Activated naive CD4-positive, alpha-beta T cell treated with anti-CD3 and anti-CD28 coated beads, Interleukin-2, amount 50 U/mL, for 16 hours (primary cell): ENCODE results near the gene SMPD2.

Source experiments
- DNase-seq: peaks from one replicate; pipeline ENCODE4 v3.0.0-alpha.2; 2020

Gene SMPD2

DNA sequence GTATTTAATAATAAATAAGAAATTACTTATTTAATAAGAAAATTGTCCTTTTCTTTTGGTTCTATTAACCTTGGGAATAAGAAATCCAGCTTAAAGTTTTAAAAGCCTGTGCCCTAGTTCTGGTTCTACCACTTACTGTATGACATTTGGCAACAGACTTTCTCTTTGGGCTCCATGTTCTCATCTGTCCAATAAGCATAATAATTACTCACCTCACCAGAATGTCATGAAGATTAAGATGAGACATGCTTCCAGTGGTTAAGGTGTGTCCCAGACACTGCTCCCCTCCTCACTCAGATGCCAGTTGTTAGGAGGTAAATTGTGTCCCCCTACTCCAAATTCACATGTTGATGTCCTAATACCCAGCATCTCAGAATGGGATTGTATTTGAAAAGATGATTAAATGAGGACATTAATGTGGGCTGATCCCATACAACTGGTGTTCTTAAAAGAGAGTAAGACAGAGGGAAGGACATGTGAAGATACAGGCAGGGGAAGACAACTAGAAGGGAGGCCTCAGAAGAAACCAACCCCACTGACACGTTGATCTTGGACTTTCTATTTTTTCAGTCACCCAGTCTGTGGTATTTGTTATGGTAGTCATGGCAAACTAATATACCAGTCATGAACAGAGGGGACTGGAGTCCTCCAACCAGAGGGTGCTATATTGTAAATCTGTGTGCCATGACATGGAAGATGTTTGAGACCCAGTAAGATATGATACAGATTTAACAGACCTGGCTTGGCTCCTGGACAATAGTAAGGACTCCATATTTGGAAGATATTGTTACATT, 21.4 kb downstream of the SMPD2 start:
- no peak for DNase-seq

DNA sequence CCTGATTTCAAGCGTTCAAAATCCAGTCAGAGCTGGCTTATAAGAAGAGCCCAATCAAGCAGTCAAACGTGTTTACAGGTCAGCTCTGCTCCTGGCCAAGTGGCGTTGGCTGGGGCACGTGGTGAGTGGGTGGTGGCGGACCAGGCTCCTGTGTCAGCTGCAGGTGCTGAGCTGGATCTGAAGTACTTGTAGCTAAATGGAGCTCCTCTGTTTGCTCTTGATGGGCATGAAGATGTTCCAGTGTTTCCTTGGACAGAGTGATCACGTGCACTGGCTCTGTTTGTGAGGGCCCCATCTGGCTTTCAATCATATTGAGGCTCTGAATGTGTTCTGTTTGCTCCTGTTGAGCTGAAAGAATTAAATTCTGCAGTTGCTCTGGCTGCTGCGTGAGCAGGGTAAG, 25.2 kb downstream of the SMPD2 start:
- no peak for DNase-seq

DNA sequence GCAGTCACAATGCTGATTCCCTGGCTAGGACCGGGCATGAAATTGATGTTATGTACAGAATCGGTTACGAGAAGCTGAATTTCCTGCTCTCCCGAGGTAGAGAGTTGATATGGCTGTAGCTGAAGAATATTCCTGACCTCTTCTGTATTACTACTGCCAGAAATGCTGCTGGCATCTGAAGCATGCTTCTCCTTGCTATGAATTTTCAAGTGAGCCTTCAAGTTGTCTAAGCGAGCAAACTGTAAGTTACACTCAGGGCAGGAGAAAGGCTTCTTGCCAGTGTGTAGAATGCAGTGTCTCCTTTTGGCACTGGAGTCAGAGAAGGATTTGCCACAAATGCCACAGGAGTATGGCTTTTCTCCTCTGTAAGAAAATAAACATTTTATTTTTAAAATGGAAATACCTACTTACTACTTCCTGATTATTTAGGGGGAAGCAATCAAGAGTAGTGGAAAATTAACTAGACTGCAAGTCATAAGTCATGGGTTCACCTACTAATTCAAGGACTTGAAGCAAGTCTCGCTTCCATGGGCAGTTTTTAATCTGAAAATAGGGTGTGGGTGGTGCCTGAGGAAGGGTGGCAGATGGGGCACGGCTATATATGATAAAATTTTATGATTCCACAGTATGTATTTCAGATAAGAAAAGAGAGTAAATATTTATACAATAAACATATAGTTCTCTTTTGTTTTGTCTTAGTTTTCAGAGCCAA, 25.8 kb downstream of the SMPD2 start:
- no peak for DNase-seq

DNA sequence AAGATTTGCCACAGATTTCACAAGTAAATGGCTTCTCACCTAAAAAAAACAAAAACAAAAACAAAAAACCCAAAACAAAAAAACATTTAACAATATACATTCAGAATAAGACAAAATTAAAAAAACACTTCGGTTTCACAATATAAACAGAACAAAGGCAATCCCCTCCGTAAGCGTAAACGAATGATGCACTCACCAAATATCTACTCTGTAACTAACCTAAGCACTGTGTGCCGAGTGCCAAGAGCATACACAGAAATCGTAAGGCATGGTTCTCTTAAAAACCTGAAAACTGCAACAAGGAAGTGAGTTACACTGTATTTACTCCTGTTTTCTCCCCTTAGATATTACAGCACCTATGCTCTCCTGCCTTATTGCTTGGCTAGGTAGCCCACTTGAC, 27.2 kb downstream of the SMPD2 start:
- DNase-seq = no peak

DNA sequence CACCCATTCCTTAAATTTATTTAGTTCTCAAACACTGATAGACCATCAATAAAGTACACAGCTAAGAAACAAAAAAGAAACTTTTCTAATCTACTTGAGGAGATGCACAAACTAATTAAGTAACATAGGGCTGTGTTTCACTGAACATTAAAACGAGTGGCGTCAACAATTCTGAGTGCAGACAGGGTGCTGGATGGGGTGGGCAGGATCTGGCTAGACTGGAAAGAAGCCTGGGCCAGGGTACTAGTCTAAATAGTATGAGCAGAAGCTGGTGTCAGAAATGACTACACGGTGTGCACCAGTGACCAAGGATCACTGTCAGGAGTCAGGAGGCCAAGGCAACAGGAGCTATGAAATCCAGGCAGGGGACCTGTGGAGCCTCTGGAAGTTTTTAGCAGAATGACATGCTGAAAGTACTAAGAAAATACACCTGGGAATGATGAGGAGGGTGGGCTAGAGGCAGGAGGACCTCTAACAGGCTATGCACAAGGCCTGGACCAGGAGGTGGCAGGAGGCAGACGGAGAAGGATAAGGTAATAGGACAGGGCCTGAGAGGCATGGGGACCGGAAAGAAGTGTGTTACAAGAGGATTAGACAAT, 29.2 kb downstream of the SMPD2 start:
- DNase-seq = no peak

DNA sequence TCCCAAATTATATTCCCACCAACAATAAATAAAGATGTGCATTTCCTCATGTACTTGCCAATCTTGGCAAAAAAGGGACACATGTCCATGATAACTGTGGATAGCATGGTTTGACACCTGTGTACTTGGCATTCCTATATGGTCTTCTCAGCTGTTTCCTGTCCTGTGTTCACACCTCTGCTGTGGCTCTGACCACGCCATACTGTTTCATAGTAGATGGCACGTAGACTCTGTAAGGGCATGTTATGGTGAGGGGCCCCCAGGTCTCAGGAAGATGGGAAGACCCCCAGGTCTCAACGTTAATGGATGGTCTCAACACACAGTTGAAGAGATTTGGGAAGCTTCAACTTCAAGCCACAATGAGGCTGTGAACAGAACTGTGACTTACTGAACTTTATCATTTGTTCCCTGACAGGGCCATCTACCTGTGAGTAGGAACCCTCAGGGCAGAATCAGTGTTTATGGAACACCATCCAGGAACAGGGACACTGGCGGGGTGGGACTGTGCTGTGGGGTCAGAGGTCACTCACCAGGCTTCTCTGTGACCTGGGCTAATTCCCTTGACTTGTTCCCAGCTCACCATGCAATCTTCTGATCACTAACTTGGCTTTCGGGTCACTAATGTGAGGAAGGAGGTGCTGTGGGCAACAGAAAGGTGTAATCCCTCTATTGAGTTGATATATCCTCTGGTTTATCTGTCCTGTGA, 30.7 kb downstream of the SMPD2 start:
- no peak for DNase-seq

DNA sequence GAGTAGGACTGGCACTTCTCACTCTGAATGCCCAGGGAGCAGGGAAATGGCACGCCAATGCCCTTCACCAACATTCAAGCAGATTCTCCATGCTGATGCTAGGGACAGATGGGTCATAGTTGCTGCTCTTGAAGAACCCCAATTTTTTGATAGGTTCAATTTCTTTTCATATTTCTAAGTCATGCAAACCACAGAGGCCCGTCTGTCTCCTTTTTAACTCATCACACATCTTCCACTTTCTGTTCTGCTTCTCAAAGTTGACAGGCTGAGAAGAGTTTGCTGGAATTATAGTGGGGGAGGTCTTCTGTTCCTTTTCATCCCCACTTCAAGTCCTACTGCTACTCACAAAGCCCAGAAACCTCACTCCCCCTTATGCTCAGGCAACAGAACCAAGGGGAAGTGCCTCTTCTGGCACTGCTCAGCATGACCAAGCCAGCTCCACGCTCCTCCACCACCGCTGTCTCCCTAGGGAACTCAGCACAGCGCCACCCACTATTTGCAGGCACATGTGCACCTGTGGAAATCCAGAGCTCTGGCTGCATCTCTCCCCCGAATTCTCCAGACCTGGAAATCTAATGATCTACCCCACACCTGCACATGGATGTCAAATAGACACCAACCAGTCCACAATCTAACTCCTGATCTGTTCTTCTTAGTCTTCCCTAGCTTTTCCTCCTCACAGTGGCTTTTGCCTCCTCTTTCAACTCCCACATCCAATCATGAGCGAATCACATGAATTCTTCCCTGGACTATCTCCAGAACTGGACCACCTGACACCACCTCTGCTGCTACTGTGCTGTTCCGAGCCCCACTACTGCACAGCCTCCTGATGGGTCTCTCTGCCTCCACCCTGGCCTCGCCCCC, 31.8 kb downstream of the SMPD2 start:
- DNase-seq = no peak

DNA sequence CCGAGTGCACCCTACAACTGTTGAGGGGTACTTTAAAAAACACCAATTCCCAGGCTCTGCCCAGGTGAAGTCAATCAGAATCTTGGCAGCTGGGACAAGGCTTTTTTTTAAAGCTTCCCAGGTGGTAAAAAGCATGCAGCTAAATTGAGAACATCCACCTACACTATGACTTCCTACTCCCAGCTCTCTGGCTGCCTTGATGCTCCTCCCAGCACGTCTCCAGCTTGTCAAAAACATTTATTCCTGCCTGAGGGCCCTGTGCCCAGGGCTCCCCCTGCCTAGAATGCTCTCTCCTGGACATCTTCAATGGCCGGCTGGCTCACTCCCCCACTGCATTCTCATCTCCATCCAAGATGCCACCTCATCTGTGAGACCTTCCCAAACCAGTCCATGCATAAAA, 32.6 kb downstream of the SMPD2 start:
- no peak for DNase-seq

DNA sequence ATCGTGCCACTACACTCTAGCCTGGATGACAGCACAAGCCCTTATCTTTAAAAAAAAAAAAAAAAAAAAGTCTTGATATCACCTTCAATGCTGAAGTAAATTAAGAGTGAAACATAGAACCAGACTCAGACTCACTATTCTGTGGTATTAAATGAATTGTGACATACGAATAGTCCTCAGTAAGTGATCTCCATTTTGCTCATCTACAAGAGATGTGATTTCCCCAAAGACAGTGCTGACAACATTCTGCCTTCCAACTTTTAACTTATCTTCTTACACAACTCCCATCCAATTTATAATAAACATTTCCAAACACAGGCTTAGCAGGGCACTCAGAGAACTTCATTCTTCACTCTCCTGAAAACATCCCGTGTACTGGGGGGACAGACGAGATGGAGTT, 34.5 kb downstream of the SMPD2 start:
- DNase-seq = no peak

DNA sequence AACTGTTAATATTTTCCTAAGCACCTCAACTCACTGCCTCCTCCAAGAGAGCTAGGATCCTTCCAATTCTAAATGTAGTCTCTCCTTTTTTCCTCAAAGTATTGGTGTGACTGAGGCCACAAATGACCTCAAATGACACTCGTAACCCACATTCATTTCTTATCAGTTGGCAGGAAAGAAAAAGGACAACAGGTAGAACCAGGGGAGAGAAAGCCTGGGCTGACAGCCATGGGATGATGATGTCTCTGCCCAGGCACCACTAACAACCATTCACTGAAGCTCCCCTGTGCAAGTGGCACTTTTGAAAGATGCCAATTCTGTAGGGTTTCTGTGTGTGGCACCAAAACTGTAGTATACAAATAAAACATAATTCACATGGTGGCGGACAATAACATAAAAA, 35.1 kb downstream of the SMPD2 start:
- no peak for DNase-seq

DNA sequence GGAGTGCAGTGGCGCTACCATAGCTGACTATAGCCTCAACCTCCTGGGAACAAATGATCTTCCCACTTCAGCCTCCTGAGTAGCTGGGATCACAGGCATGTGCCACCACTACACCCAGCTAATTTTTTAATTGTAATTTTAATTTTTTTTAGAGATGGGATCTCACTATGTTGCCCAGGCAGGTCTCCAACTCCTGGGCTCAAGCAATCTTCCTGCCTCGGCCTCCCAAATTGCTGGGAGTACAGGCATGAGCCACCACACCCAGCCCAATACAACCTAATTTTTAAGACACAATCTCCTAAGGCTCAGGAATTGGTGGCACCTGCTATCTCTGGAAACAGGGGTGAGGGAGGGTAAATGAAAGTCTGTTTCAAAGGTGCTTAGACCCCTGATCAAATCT, 36.7 kb downstream of the SMPD2 start:
- no peak for DNase-seq

DNA sequence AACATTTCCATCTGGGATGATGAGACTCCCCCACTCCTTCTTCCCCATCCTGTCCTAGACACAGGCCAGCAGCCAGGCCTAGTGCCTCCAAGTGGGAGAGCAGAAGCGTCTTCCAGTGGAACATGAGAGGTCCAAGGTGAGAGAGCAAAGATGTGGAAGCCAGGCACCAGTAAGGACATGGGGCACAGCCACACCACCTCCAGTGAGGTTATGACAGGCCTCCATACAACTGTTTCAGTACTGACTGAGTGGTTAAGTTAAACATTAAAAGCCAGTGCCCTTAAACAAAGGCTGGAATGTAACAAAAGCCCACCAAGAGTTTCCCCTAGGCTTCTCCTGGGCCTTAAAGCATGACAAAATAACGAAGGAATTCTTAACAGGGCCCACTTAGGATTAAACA, 37.2 kb downstream of the SMPD2 start:
- DNase-seq = no peak

DNA sequence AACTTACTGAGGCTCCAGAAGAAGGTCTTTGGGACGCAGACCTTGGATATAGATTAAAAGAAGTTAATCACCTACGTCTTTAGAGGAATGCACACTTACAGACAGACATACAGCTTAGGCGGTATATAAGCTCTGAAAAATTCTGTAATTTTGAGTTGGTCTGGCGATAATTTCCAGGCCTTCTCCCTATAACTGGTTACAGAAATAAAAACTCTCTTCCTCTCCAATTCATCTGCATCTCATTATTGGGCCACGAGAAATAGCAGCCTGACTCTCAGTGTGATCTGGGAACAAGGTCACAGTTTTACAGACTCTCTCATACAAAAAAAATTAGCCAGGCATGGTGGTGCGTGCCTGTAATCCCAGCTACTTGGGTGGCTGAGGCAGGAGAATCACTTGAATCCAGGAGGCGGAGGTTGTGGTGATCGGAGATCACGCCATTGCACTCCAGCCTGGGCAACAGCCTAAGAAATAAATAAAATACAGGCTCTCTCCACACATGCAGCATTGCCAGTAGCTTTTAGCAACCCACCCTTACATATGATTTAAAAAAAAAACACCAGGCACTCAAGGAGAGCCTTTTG, 37.8 kb downstream of the SMPD2 start:
- DNase-seq = no peak

DNA sequence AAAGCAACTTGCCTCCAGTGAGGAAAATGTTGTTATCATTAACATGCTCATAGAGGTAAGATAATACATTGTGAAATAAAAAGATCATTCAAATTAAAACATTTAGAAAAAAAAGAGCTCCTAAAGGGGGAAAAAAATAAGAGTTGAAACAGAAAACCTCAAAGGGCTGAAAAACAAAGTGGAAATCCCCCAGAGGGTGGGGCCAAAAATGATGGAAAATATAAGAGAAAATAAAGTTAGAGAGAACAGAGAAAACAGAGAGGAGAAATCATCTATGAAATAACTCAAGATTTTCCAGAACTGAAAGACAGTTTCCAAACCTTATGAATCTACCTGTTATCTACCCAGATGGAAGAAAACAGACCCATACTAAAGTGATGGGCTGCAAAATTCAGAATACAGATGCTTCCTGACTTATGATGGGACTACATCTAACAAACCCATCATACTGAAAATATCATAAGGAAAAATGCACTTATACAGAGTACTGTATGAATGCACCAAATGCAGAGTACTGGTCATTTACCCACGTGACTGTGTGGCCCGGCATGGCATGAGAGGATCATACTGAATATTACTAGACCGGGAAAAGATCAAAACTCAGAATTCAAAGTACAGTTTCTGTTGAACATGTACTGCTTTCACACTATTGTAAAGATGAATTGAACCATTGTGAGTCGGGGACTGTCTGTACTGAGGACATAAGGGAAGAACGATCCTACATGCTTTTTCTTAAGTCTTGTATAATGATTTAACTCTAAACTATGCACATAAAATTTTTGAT, 38.5 kb downstream of the SMPD2 start:
- peak; percentile 24 for DNase-seq

DNA sequence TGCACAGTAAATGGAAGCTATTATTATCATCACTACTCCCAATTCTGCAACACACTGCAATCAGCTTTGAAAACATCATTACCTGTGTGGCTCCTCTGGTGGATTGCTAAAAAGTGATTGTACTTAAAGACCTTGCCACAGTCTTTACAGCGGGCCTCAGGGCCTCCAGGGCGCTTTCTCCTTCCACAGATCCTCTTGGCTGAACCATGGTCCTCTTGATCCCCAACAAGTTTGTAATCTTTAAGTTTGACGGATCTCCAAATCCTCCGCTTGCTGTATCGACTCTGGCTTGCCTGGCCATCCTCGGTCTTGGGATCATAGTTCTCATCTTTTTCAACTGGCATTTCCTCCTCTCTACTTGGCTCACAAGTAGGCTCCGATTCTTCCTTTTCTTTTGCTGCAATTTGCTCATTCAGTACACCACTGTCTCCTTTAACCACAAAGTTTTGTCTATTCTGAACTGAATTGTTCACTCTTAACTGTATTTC, 40.5 kb downstream of the SMPD2 start:
- DNase-seq = no peak

DNA sequence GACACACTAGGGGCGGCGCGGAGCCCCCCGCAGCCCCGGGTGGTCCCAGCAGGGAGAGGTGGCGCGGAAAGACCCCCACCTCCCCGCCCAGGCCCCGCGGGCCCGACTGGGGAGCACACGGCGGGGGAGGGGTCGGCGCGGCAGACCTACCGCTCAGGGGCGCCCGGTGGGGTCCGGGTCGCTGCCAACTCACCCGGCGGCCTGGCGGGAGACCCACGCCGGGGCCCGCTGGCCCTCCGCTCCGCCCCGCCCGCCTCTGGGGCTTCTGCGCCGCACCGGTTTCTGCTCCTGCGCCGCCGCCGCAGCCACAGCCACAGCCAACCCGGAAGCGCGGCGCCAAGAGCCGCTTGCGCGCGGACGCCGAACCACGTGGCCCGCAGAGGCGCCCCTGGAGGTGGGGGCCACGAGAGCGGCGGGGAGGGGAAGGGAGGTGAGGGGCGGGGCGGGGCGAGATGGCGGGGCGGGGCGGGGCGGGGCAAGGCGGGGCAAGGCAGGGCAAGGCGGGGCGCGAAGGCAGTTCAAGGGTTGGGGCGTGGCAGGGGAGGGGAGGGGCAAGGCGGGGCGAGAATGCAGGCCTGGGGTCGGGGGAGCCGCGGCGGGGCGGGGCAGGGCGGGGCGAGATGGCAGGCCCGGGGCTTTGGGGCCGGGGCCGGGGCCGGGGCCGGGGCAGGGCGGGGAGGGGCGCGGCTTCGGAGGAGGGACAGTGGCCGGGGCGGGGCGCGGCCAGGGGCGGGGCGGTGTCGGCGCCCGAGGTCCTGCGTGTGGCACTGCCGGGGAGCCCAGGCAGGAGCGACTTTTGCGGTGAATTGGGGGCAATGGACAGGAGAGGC, 42.6 kb downstream of the SMPD2 start, which contains the start of gene ZBTB24:
Gene ZBTB24 (minus strand): TSS at position 315 of the 830 bp plus-strand sequence. CDS start 1,193 bp downstream, outside the sequence.
- DNase-seq = peak; percentile 90

DNA sequence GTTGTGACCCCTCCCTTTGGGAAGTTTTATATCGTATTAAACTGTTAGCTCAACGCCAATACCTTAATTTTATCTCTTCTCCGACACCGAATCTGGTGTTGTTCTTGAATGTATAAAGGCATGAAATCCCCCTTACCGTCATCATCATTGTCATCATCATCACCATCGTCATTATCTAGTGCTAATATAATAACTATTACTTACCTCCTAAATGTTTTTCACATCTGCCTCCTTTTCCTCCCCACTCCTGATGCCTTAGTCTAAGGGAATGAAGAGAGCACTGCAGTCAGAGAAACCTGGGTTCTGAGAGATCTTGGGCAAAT, 43.2 kb downstream of the SMPD2 start:
- DNase-seq = no peak

DNA sequence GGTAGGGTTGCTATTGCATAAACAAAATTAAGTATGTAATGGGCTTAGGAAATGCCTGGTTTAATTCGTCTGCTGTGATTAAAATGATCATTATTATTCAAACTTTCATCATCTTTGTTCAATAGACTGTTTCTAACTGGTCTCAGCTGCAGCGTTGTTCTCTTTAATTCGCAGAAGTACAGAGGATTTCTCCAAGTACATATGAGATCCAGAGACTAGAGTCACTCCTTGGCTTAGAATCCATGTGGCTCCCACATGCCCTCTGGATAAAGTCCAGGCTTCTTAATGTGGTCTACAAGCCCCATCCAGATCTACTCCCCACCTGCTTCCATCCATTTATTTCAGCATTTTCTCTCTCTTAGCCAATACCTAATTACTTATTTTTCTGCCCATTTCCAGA, 43.6 kb downstream of the SMPD2 start:
- no peak for DNase-seq

DNA sequence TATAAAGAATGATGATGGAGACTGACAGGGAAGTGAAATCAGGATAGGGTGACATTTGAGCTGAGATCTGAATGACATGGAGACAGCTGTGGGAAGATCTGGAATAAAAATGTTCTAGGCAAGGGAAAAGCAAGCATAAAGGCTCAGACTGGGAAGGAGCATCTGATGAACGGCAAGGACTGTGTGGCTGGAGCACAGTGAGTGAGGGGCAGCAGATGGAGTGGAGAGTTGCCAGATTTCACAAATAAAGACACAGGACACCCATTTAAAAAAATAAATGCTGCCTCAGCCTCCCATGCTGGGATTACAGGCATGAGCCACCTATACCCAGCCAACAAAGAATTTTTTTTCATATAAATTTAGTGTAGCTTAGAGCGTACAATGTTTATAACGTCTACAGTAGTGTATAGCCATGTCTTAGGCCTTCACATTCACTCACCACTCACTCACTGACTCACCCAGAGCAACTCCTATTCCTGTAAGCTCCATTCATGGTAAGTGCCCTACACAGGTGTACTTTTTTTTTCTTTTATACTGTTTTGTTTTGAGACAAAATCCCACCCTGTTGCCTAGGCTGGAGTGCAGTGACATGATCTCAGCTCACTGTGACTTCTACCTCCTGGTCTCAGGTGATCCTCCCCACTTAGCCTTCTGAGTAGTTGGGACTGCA, 44.9 kb downstream of the SMPD2 start:
- no peak for DNase-seq

DNA sequence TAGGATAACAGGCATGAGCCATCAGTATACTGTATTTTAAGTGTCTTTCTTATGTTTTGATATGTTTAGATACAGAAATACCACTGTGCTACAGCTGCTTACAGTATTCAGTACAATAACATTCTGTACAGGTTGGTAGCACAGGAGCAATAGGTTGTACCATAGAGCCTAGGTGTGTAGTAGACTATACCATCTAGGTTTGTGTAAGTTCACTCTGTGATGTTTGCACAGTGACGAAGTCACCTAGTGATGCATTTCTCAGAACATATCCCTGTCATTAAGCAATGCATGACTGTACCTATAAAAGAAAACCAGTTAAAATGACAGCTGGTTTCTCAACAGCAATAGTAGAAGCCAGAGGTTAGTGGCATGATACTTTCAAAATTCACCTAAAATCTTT, 45.5 kb downstream of the SMPD2 start:
- no peak for DNase-seq
